Measurements from ENCODE around the gene PRR20B. TPM values are rescaled to one million over a fixed set of nuclear protein-coding genes. Genes with fewer than 3 reads are reported as not detected.
"Not testable (repeated sequence)": the region's sequence is repeated elsewhere in the genome, so short reads cannot be mapped to it uniquely, and the experiment has no call there.

Gene PRR20B
- total and polyA plus RNA-seq, 2 experiments from 2014 or later = not detected

DNA sequence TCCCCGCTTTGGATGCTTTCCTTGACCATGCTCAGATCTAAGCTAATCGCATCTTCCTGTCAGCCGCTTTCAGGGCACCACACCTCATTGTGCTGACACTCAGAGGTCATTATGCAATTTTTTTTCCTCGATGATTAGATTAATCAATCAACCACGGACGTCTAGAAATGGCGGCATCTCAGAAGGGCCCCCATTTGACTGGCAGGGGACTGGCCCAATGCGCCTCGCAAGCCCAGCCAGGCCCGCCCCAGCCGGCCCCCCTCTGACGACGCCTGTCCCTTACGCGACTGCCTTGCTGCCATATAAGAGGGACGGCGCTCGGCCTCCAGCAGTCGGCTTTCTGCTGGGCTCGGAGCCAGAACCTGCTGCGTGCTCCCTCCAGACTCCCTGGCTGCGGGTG, 19.6 kb downstream of the PRR20B start, which contains the start of gene PRR20E:
TSS of gene PRR20E (plus strand) at position 301 of the 400 bp plus-strand sequence. CDS start 387 bp downstream, outside the sequence.
- H4K20me1 ChIP-seq (ENCODE audit: insufficient read depth); H3K36me3 ChIP-seq (ENCODE audit: low read depth); H3K79me2 ChIP-seq (ENCODE audit: insufficient read depth); H3F3A ChIP-seq (ENCODE audit: insufficient read depth); H3K9ac ChIP-seq; H3K9me3 ChIP-seq (ENCODE audit: low read depth); H2AFZ ChIP-seq; H3K4me3 ChIP-seq; H3K4me1 ChIP-seq (ENCODE audit: insufficient read depth); in situ Hi-C loops (cut with MboI); H3K27me3 ChIP-seq (replicated peaks; ENCODE audit: insufficient read depth); H3K9me2 ChIP-seq (ENCODE audit: insufficient read depth); H3K4me2 ChIP-seq (ENCODE audit: unreplicated experiment); H3K27ac ChIP-seq; DNase-seq: not testable (repeated sequence)
- WGBS, 2 experiments (ENCODE audit: low coverage in 1 of 2, low lambda C conversion rate in 2 of 2, missing lambda C conversion rate in 2 of 2) = no CpG with 5 or more reads among the region's 22 CpGs

DNA sequence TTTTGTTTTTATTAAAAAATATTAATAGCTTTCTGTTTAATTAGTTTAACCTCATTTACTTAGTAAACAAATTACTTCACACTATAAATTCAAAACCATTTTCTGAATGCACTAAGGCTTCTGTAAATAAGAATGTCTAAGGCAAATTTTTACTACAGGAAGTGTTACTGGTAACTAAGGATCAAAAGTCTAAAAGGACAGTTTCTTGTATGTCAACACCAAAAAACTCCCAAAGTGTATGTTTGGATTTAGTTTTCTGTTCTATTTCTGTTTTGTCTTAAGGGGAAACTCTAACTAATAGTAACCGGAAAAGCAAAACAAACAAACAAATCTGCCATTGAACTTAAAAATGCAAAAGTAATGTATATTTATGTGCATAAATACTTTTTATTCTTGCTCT, 44.4 kb downstream of the PRR20B start:
- Histone ChIP-seq H3K79me2 (ENCODE audit: insufficient read depth) (no peaks in the 10 kb centered on the region), H3K4me2 (ENCODE audit: unreplicated experiment) (no peak overlapping the region), H3K4me3 (no peak overlapping the region), H3K4me1 (ENCODE audit: insufficient read depth) (no peaks in the 10 kb centered on the region), H2AFZ (no peak overlapping the region), H4K20me1 (ENCODE audit: insufficient read depth) (no peaks in the 10 kb centered on the region), H3K36me3 (ENCODE audit: low read depth) (no peaks in the 10 kb centered on the region), H3K27me3 (replicated peaks; ENCODE audit: insufficient read depth) (no peaks in the 10 kb centered on the region), H3F3A (ENCODE audit: insufficient read depth) (no peaks in the 10 kb centered on the region), H3K9me3 (ENCODE audit: low read depth) (no peaks in the 10 kb centered on the region), H3K9me2 (ENCODE audit: insufficient read depth) (no peaks in the 10 kb centered on the region), H3K9ac (no peak overlapping the region), H3K27ac (no peak overlapping the region)
- in situ Hi-C loops (cut with MboI) = no loop called here
- TF ChIP-seq EZH2 (IDR thresholded peaks at IDR 0.05; ENCODE audit: insufficient read depth, poor library complexity, severe bottlenecking) (no peak), EZH2phosphoT487 (IDR thresholded peaks at IDR 0.05; ENCODE audit: insufficient read depth, low read depth) (no peak)
- no peak for DNase-seq
- 52 to 58% methylated on average over 1 of the region's 1 CpG for WGBS, 2 experiments (ENCODE audit: low coverage in 1 of 2, low lambda C conversion rate in 2 of 2, missing lambda C conversion rate in 2 of 2)

Small RNA genes lying within 50 kb of the gene (small RNA-seq; reads per million reads assigned to genes)
- gene PRR20FP (ENCODE audit: low read depth, low replicate concordance) = not detected

Other genes starting within 250 kb of the PRR20B start
- gene PRR20A, start 6.6 kb upstream of the PRR20B start, total RNA-seq (2014; rRNA removed; shearing (Covaris generic)) = not detected in 2 replicates
- gene PRR20A, start 6.6 kb upstream of the PRR20B start, polyA plus RNA-seq (2016; fragmentation: Nextera tagmentation; extraction: Ambion mirVana) = not detected in 2 replicates
- not detected in 2 replicates for gene PRR20C, start 6.6 kb downstream of the PRR20B start, total RNA-seq (2014; rRNA removed; shearing (Covaris generic))
- gene PRR20C, start 6.6 kb downstream of the PRR20B start, polyA plus RNA-seq (2016; fragmentation: Nextera tagmentation; extraction: Ambion mirVana) = not detected in 2 replicates
- gene PRR20D, start 13.1 kb downstream of the PRR20B start, total RNA-seq (2014; rRNA removed; shearing (Covaris generic)) = not detected in 2 replicates
- gene PRR20D, start 13.1 kb downstream of the PRR20B start, polyA plus RNA-seq (2016; fragmentation: Nextera tagmentation; extraction: Ambion mirVana) = not detected in 2 replicates
- not detected in 2 replicates for gene PRR20E, start 19.7 kb downstream of the PRR20B start, total RNA-seq (2014; rRNA removed; shearing (Covaris generic))
- not detected in 2 replicates for gene PRR20E, start 19.7 kb downstream of the PRR20B start, polyA plus RNA-seq (2016; fragmentation: Nextera tagmentation; extraction: Ambion mirVana)